Activated CD8-positive, alpha-beta memory T cell treated with anti-CD3 and anti-CD28 coated beads for 24 hours (primary cell): ENCODE measurements around the gene PPFIBP2.

Experiments used
- DNase-seq: peaks from one replicate; pipeline ENCODE4 v3.0.0-alpha.2; 2020

PPFIBP2 gene

GRCh38 chr11:7605186-7605943 is 91.6 kb downstream of the PPFIBP2 start:
- DNase-seq, result no peak

- DNase-seq, result no peak
Measured at GRCh38 chr11:7606496-7606895, 92.7 kb downstream of the PPFIBP2 start.

- DNase-seq, result no peak
Measured at GRCh38 chr11:7609015-7609414, 95.2 kb downstream of the PPFIBP2 start.

- no peak for DNase-seq
Measured at GRCh38 chr11:7609521-7609920, 95.7 kb downstream of the PPFIBP2 start.

- no peak for DNase-seq
Measured at GRCh38 chr11:7610393-7610792, 96.6 kb downstream of the PPFIBP2 start.

- DNase-seq, result no peak
Measured at GRCh38 chr11:7611411-7611810, 97.6 kb downstream of the PPFIBP2 start.

- DNase-seq, result no peak
Measured at GRCh38 chr11:7612056-7612660, 98.4 kb downstream of the PPFIBP2 start.

GRCh38 chr11:7612661-7613393 is 99.0 kb downstream of the PPFIBP2 start:
- no peak for DNase-seq

- no peak for DNase-seq
Measured at GRCh38 chr11:7613394-7613720, 99.6 kb downstream of the PPFIBP2 start.

- DNase-seq, result no peak
Measured at GRCh38 chr11:7614656-7615055, 100.9 kb downstream of the PPFIBP2 start.

GRCh38 chr11:7617032-7617431 is 103.2 kb downstream of the PPFIBP2 start:
- DNase-seq, result no peak

- DNase-seq, result no peak
Measured at GRCh38 chr11:7619322-7619721, 105.5 kb downstream of the PPFIBP2 start.

GRCh38 chr11:7621090-7621489 is 107.3 kb downstream of the PPFIBP2 start:
- DNase-seq, result no peak

- no peak for DNase-seq
Measured at GRCh38 chr11:7621554-7621953, 107.8 kb downstream of the PPFIBP2 start.

GRCh38 chr11:7622721-7623120 is 108.9 kb downstream of the PPFIBP2 start:
- DNase-seq, result no peak

- no peak for DNase-seq
Measured at GRCh38 chr11:7628660-7629059, 114.9 kb downstream of the PPFIBP2 start.

- DNase-seq, result no peak
Measured at GRCh38 chr11:7630002-7630401, 116.2 kb downstream of the PPFIBP2 start.

GRCh38 chr11:7632211-7632610 is 118.4 kb downstream of the PPFIBP2 start:
- no peak for DNase-seq

GRCh38 chr11:7635137-7635536 is 121.3 kb downstream of the PPFIBP2 start:
- DNase-seq, result no peak

- DNase-seq, result no peak
Measured at GRCh38 chr11:7635708-7636107, 121.9 kb downstream of the PPFIBP2 start.

GRCh38 chr11:7636350-7636749 is 122.6 kb downstream of the PPFIBP2 start:
- no peak for DNase-seq

GRCh38 chr11:7637447-7638157 is 123.8 kb downstream of the PPFIBP2 start:
- DNase-seq, result no peak
